Measurements from ENCODE around the gene PPP2R2C.

Gene PPP2R2C

GRCh38 chr4:6377626-6378492 lies 94.6 kb downstream of the PPP2R2C start:
- DNase-seq = no peak

DNA sequence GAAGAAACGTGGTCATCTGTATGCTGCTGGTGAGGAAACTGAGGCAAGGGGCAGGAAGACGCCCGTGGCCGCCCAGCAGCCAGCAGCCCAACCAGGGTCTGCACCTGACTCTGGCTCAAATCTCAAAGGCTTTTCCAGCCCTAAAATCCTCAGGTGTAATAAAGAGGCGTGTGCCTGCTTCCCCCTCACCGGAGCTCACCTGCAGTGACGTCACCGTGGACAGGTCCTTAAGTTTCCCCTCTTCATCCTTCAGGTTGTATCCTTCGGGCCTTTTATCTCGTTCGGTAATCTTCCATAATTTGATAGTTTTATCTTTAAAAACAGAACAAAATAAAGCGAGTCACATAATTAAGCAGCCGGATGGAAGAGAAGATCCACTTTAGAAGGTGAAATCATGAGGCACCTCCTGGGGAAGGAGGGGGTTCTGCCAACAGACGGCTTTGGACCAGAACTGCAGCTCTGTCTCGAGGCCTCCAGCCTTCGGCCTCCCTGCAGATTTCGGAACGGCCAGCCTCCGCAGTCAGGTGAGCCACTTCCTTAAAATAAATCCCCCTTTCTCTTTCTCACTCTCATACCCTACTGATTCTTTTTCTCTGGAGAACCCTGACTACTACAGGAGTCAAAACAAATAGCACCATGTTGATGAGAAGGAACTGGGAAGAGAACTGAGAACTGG lies 96.7 kb downstream of the PPP2R2C start:
- DNase-seq = no peak

- DNase-seq = no peak
Observed at GRCh38 chr4:6374575-6374974, 97.8 kb downstream of the PPP2R2C start.

GRCh38 chr4:6373541-6374410 lies 98.6 kb downstream of the PPP2R2C start:
- DNase-seq = no peak

DNA sequence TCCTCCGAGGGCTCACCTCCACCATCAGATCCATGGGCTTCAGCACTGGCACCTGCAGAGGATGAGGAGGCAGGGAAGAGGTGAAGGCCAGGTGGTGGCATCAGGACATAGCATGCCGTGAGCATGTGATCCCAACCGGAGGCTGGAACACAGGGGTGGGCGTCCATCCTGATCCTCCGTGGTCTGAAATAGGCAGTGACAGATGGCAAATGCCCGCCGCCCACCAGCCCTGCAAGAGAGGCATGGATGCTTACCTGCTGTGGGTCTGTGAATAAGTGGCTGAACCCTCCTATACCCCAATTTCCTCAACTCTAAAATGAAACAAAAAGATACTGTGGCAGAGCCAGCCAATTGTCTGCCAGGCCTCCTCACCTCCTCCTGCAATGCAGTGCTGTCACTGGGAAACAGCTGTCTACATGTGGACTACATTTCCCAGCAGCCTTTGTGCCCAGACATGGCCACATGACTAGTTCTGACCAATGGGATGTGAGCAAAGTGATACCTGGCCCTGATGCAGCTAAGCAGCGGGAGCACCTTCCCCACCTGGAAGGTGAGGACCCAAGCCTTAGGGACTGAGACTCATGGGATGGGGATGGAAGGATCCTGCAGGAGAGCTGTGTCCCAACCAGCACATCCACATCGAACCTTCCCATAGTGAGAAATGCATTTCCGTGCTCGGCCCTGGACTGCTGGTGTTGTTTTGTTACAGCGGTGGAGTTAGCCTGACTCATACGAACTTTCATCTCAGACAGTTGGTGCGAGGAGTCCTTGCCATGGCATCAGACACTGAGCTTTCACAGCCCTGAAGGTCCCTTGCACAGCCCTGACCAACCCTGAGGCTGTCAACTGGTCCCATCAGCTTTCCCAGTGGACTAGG lies 99.5 kb downstream of the PPP2R2C start:
- peak; percentile 78 for DNase-seq

DNA sequence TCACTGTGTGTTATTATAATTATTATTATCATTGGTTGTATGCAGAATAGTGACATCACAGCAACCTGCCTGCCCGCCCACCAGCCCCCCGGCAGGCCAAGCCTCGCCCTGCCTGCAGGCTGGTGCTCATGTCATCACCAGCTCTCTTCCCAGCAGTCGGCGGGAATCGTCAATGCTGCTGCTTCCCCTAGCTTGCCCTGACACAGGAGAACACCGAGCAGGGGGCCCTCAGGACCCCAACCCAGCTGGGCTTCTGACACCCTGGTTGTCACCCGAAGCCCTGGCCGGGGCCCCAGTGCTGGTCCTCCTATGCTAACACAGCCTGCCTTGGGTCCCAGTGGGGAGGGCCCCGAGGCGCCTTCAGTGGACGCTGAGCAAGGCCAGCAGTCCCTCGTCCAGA lies 100.6 kb downstream of the PPP2R2C start:
- no peak for DNase-seq

DNA sequence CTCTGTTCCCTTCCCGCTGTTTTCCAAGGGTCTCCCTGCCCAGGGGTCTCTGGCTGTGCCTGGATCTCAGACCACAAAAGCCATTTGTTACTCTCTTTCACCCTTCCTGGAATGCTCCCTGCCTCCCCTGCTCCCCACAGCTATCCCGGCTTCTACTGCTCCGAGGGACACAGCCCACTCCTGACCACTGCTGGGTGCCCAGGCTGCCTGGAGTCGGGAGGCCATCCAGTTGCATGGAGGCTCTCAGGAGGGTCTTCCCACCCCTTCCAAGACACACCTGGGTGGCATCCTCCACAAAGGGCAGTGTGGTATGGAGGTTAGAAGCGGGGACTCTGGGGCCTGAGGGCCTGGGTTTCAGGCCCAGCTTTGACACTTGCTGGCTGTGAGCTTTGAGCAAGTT lies 101.1 kb downstream of the PPP2R2C start:
- no peak for DNase-seq

GRCh38 chr4:6369924-6370645 lies 102.3 kb downstream of the PPP2R2C start:
- no peak for DNase-seq

- no peak for DNase-seq
Observed at GRCh38 chr4:6369511-6369910, 102.9 kb downstream of the PPP2R2C start.

- no peak for DNase-seq
Observed at GRCh38 chr4:6369035-6369434, 103.4 kb downstream of the PPP2R2C start.

DNA sequence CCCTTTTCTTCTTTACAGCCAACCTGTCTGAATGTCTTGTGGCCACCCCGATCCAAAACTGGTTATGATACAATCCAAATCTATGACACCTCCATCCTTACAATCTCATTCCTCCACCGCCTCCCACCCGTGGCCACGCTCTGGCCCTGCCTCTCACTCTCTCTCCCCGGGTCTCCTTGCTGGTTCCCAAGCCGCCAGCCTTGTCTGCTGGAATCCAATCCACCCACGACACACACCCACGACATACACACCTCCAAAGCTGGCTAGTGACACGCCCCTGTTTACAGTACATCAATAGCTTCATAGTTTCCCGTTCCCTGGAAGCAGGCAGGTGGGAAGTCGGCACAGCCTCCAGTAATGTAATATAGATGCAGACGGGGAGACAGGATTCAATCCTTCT lies 103.8 kb downstream of the PPP2R2C start:
- DNase-seq = no peak

GRCh38 chr4:6368096-6368495 lies 104.3 kb downstream of the PPP2R2C start:
- DNase-seq = no peak

- DNase-seq = peak; percentile 66
Observed at GRCh38 chr4:6367371-6367851, 105.0 kb downstream of the PPP2R2C start.

DNA sequence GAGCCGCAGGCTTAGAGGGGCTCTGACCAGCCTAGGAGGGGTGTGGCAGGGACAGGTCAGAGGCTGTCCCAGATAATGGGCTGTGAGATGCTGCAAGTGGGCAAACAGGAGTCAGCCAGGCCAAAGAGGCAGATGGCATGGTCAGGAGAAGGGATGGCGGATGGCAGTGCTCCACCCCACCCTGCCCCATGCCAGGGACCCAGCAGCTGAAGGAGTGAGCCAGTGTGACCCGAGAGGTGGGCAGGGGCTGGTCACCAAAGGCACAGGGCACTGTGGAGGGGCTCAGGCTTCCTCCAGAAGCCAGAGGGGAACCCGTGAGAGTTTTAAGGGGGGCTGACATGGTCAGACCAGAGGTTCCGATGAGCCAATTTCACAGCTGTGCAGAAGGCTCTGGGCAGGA lies 105.8 kb downstream of the PPP2R2C start:
- DNase-seq = no peak

DNA sequence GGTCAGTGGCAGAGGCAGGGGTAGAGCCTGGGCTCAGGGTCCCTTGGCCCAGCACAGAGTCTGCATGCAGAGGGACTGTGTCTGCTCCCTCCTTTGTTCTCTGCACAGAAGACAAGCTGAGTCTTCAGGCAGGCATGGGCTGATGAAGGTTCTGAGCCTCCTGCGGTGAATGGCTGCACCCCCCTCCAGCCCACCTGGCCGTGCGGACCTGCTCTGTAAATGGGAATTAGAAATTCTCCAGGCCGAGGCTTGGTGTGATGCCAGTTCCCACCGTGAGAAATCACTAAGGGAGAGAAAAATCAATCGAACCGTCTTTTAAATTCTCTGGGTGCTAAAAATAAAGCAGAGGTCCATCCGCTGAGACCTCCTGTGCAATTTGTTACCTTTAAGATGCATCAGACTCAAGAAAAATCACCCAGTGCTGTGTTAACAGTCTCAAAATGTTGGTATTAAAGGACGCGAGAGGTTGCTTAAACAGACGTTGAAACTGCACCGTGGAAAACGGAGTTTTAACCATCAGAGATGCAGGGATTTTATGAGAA lies 106.8 kb downstream of the PPP2R2C start:
- DNase-seq = no peak

DNA sequence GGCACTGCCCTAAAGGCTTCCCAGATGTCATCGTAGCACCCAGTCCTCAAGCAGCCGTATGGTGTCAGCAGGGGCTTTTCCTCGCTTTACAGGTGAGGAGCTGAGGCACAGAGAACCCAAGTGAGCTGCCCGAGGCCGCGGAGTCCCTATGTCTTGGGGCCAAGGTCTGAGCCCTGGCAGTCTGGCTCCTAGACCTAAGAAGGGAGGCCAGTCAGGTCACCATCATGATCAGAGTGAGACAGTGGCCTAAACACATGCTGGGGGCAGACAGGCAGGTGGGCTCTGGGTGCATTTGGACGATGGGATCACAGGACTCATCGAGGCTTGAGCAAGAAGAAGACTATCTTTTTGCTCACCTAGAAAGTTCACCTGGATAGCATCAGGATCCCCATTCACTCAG lies 107.8 kb downstream of the PPP2R2C start:
- DNase-seq = no peak

DNA sequence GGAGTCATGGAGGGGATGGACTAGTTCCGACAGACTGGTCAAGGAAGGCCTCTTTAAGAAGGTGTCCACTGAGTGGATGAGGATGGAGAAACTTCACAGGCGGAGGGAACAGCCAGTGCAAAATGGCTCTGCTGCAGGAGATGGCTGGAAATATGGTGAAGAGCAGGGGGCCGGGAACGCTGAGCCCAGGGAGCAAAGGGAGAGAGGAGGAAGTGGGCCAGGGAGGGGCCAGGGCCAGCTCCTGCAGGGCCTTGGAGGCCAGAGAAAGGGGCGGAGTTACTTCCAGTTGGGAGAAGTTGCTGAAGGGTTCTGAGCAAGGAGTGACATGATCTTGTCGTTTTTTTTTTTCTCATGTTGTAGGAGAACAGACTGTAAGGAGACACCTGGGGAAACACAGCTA lies 108.3 kb downstream of the PPP2R2C start:
- DNase-seq = no peak

DNA sequence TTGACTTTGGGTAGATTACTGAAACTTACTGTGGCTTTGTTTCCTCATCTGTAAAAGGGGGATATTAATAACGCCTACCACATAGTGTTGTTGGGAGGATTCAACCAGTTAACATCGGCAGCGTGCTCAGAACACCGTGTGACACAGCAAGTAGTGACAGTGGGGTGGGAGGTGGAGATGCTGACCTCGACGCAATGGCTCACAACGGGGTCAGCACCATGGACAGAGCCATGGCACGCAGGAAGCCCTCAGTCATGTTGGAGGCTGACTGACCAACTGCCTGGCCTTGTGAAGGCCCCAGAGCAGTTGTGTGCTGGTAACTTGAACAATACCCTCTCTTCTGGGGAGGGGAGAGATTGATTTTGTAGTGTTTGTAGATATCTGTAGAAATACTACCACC lies 109.5 kb downstream of the PPP2R2C start:
- DNase-seq = peak; percentile 75

- DNase-seq = no peak
Observed at GRCh38 chr4:6362243-6362885, 110.0 kb downstream of the PPP2R2C start.

GRCh38 chr4:6361076-6361784 lies 111.2 kb downstream of the PPP2R2C start:
- no peak for DNase-seq
